Measurements from ENCODE around the gene CWC27.

DNA sequence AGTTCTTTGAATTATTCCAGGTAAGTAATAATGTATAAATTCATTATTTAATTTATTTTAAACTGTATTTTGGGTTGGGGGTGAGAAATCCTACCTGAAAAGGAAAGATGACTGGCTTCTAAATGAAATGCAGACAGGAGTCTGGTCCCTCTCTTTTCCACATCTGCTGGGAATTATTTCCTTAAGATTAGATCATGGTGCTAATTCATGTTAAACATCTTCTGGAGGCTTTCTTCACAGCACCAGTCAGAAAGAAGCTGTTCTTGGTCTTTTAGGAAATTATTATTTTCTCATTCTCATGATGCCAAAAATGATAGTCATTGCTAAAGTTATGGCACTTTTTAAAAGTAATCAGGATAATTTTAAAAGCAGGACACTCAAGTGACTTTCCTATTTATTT is 254.2 kb downstream of the CWC27 start:
- TF ChIP-seq POLR2AphosphoS5 (IDR thresholded peaks at IDR 0.05) (no peak), CTCF (IDR thresholded peaks at IDR 0.05) (no peak), POLR2A (IDR thresholded peaks at IDR 0.05) (no peak)

Measured in upper lobe of left lung (tissue), 4 donors.